Endothelial cell of umbilical vein (primary cell): ENCODE data around the gene WDFY2. TPM values are rescaled to one million over a fixed set of nuclear protein-coding genes. Genes with fewer than 3 reads are reported as not detected.

ENCODE experiments used
- BruUV-seq: library from RNA; stranded (reverse); fragments of 400-500 nt; replicated peaks from 2 replicates; lab custom pipeline; 2021; lab: Mats Ljungman, UMichigan
- CTCF ChIA-PET: fragments of 300-600, 350-600 bp; sonication (Branson Sonifier 250); formaldehyde crosslinking; loops from one replicate; lab custom pipeline; 2021; ENCODE audit warnings: antibody characterized with exemption, inconsistent platforms; lab: Charles Lee
- POLR2A ChIA-PET: fragments of 300-600, 350-600 bp; sonication (Branson Sonifier 250); formaldehyde crosslinking; loops from one replicate; lab custom pipeline; 2021; ENCODE audit warnings: antibody characterized with exemption, inconsistent platforms; lab: Charles Lee
- DNase-seq: peaks from one replicate; pipeline ENCODE4 v3.0.0-alpha.2; 2011; ENCODE audit warnings: low read depth, low spot score
- FAIRE-seq: peaks from 2 replicates; lab custom pipeline; 2011; peaks lifted over from hg19 to GRCh38; lab: Jason Lieb, UNC
- H2AFZ ChIP-seq: 2 replicates; pipeline ENCODE4 v1.6.0; 2012; ENCODE audit warnings: low read depth, low read length, control low read depth, inconsistent platforms
- H3K27ac ChIP-seq: 2 replicates; pipeline ENCODE4 v1.5.1; 2011; ENCODE audit warnings: low read depth, mild to moderate bottlenecking, control low read depth, low read length, moderate library complexity; ENCODE audit not compliant: insufficient read depth
- H3K27me3 ChIP-seq, 2 experiments: 2 replicates each; pipeline versions ENCODE4 v1.6.0 to v1.6.1; 2011; ENCODE audit warnings: low read length in 2 of 2, mixed read lengths in 1 of 2; ENCODE audit not compliant: control insufficient read depth in 2 of 2, insufficient read depth in 2 of 2
- H3K36me3 ChIP-seq, 2 experiments: 2 replicates in 1 of 2; 3 replicates in 1 of 2; pipeline ENCODE4 v1.5.1; 2011; ENCODE audit warnings: low read length in 2 of 2, mild to moderate bottlenecking in 1 of 2, moderate library complexity in 1 of 2; ENCODE audit not compliant: control insufficient read depth in 2 of 2, insufficient read depth in 2 of 2; ENCODE audit errors: extremely low read depth in 1 of 2
- H3K4me1 ChIP-seq: 3 replicates; pipeline ENCODE4 v1.5.1; 2011; ENCODE audit warnings: mild to moderate bottlenecking, low read length; ENCODE audit not compliant: control insufficient read depth, insufficient read depth; ENCODE audit errors: extremely low read depth
- H3K4me2 ChIP-seq: 2 replicates; pipeline ENCODE4 v1.6.1; 2011; ENCODE audit warnings: low read length, control low read depth, mixed read lengths; ENCODE audit not compliant: insufficient read depth
- H3K4me3 ChIP-seq, 3 experiments: fragments of 200-600 bp in 1 of 3; sonication (generic), shearing (Covaris generic) in 1 of 3; replicated peaks in 1 of 3; 2 replicates each; pipeline ENCODE4 v1.5.1; 2011 to 2016; ENCODE audit warnings: control low read depth in 3 of 3, low read length in 3 of 3, mild to moderate bottlenecking in 2 of 3, inconsistent platforms in 1 of 3, low read depth in 1 of 3, moderate library complexity in 1 of 3; ENCODE audit not compliant: insufficient read depth in 1 of 3
- H3K79me2 ChIP-seq: 2 replicates; pipeline ENCODE4 v1.6.0; 2012; ENCODE audit warnings: low read length, inconsistent platforms; ENCODE audit not compliant: control insufficient read depth, insufficient read depth
- H3K9ac ChIP-seq: replicated peaks from 2 replicates; pipeline ENCODE3; 2011; ENCODE audit warnings: low read length, control low read depth; ENCODE audit not compliant: insufficient read depth; ENCODE audit errors: extremely low read depth
- H3K9me1 ChIP-seq: replicated peaks from 3 replicates; pipeline ENCODE4 v1.6.0; 2011; ENCODE audit warnings: mild to moderate bottlenecking, low read length; ENCODE audit not compliant: control insufficient read depth, insufficient read depth; ENCODE audit errors: extremely low read depth
- H3K9me3 ChIP-seq: replicated peaks from 2 replicates; pipeline ENCODE4 v1.5.1; 2012; ENCODE audit warnings: low read length, inconsistent platforms; ENCODE audit not compliant: control insufficient read depth, insufficient read depth
- H4K20me1 ChIP-seq: replicated peaks from 2 replicates; pipeline ENCODE3; 2011; ENCODE audit warnings: mild to moderate bottlenecking, low read length; ENCODE audit not compliant: control insufficient read depth, insufficient read depth; ENCODE audit errors: extremely low read depth
- EZH2 ChIP-seq: IDR thresholded peaks from 2 replicates; pipeline ENCODE4 v1.6.1; 2012; ENCODE audit warnings: borderline replicate concordance, low read depth, mild to moderate bottlenecking, moderate library complexity, low read length, inconsistent platforms; ENCODE audit not compliant: severe bottlenecking
- FOS ChIP-seq: IDR thresholded peaks from 2 replicates; pipeline ENCODE4 v1.6.1; 2011; ENCODE audit warnings: mild to moderate bottlenecking, low read length, moderate library complexity, borderline replicate concordance; ENCODE audit not compliant: insufficient read depth
- GATA2 ChIP-seq: IDR thresholded peaks from 2 replicates; pipeline ENCODE4 v1.7.0; 2011; ENCODE audit warnings: low read depth, mild to moderate bottlenecking, moderate library complexity, mixed read lengths, low read length; ENCODE audit not compliant: insufficient read length, insufficient read depth
- JUN ChIP-seq: IDR thresholded peaks from 2 replicates; pipeline ENCODE4 v1.6.1; 2011; ENCODE audit warnings: borderline replicate concordance, low read depth; ENCODE audit not compliant: insufficient read length, insufficient read depth
- MAX ChIP-seq: IDR thresholded peaks from 2 replicates; pipeline ENCODE4 v1.6.1; 2011; ENCODE audit not compliant: insufficient read depth, insufficient read length
- MYC ChIP-seq: IDR thresholded peaks from one replicate; pipeline ENCODE4 v1.6.1; 2011; ENCODE audit warnings: mild to moderate bottlenecking, low read depth, low read length
- POLR2A ChIP-seq: IDR thresholded peaks from 2 replicates; pipeline ENCODE4 v1.6.1; 2012; ENCODE audit warnings: low read depth, mild to moderate bottlenecking, control low read depth, low read length
- POLR2AphosphoS5 ChIP-seq: IDR thresholded peaks from 2 replicates; pipeline ENCODE4 v1.6.1; 2012; ENCODE audit warnings: low read depth, mild to moderate bottlenecking, control low read depth, low read length, moderate library complexity; ENCODE audit not compliant: insufficient read depth
- dilution Hi-C: fragments of 300-500 bp; cut with MboI; formaldehyde crosslinking; loops from one replicate; pipeline ENCODE4 v1.15.0; 2019; ENCODE audit warnings: low sequenced_read_pairs; ENCODE audit not compliant: extremely low pct_ligation_motif_present
- intact Hi-C: fragments of 100-400 bp; cut with micrococcal nuclease; formaldehyde crosslinking; loops from one replicate; pipeline ENCODE4 v1.10.0; 2022
- polyA plus RNA-seq, 4 experiments: library from polyadenylated mRNA; depleted of rRNA in 3 of 4; stranded (reverse) in 3 of 4; unstranded in 1 of 4; fragments of >200 nt; gene quantifications; 2 replicates each; pipeline versions ENCODE4 v1.2.1 to v1.2.3, GENCODE V29; 2011 to 2012; ENCODE audit warnings: missing spikeins in 1 of 4
- total RNA-seq: library from RNA; stranded (reverse); gene quantifications from 2 replicates; pipeline ENCODE4 v1.2.3, GENCODE V29; 2021

The WDFY2 gene
- total and polyA plus RNA-seq, 2 donors (not counting 3 experiments of a cell fraction or from before 2014, with no cell fraction given) = 2.1 to 5.5 TPM

GRCh38 chr13:51793570-51794271 is 209.5 kb downstream of the WDFY2 start:
- H3K27ac ChIP-seq = peak overlapping the region; percentile 61
- H2AFZ ChIP-seq = peak overlapping the region; percentile 91
- H3K4me1 ChIP-seq = peaks cover 8% of the 10 kb centered on the region
- no peaks in the 10 kb centered on the region for H4K20me1 ChIP-seq
- no peak overlapping the region for H3K9ac ChIP-seq
- dilution Hi-C loops = no loop called here
- BruUV-seq = no TSS peak
- no peak overlapping the region for H3K4me3 ChIP-seq
- CTCF ChIA-PET = interaction anchor here (0.5 to 1.8 kb wide), 6 partner anchors 9 to 359 kb away, joined by 3 to 7 read pairs (median 3); no protein-coding TSS in a partner anchor
- intact Hi-C loops = loop anchor here (10.0 kb wide), 1 partner anchor 569 kb away; the partner anchor contains the start of gene FAM124A
- H3K9me1 ChIP-seq = no peaks in the 10 kb centered on the region
- H3K79me2 ChIP-seq = no peaks in the 10 kb centered on the region
- TF ChIP-seq FOS = peak; percentile 94
- TF ChIP-seq GATA2 = no peak
- no peak for TF ChIP-seq MAX
- peak; percentile 5 for TF ChIP-seq JUN
- H3K27me3 ChIP-seq = no peaks in the 10 kb centered on the region
- no peak overlapping the region for H3K4me2 ChIP-seq
- no peaks in the 10 kb centered on the region for H3K36me3 ChIP-seq
- FAIRE-seq = peak; percentile 90
- peak; percentile 66 for DNase-seq
- POLR2A ChIA-PET = interaction anchor here (1.2 kb wide), 1 partner anchor 341 kb away, joined by 8 read pairs; the partner anchor contains the start of gene INTS6
- no peaks in the 10 kb centered on the region for H3K9me3 ChIP-seq

GRCh38 chr13:51794964-51795363 is 210.7 kb downstream of the WDFY2 start:
- ChIA-PET CTCF (interaction anchor here (1.0 to 4.4 kb wide), 5 partner anchors 210 to 669 kb away, joined by 3 to 60 read pairs (median 5); no protein-coding TSS in a partner anchor), POLR2A (interaction anchor here (1.2 kb wide), 1 partner anchor 342 kb away, joined by 4 read pairs; the partner anchor contains the start of gene INTS6)

More at GRCh38 chr13:51794964-51795363, 210.7 kb downstream of the WDFY2 start:
- no peak for DNase-seq
- Histone ChIP-seq H3K79me2 (no peaks in the 10 kb centered on the region), H3K36me3 (no peaks in the 10 kb centered on the region), H3K4me1 (peaks cover 8% of the 10 kb centered on the region), H3K27me3 (no peaks in the 10 kb centered on the region), H3K9ac (no peak overlapping the region), H4K20me1 (no peaks in the 10 kb centered on the region), H3K4me3 (no peak overlapping the region), H2AFZ (no peak overlapping the region), H3K9me1 (no peaks in the 10 kb centered on the region), H3K9me3 (no peaks in the 10 kb centered on the region), H3K27ac (no peak overlapping the region), H3K4me2 (no peak overlapping the region)
- TF ChIP-seq POLR2AphosphoS5 = no peak
- no peak for TF ChIP-seq POLR2A
- no peak for TF ChIP-seq MAX
- TF ChIP-seq MYC = no peak
- no peak for TF ChIP-seq JUN
- TF ChIP-seq GATA2 = no peak
- TF ChIP-seq EZH2 = no peak
- TF ChIP-seq FOS = no peak
- intact Hi-C loops (loop anchor here (10.0 kb wide), 1 partner anchor 570 kb away; the partner anchor contains the start of gene FAM124A), dilution Hi-C loops (no loop called here)
- no peak for FAIRE-seq
- BruUV-seq = no TSS peak
